GM12891 (cell line): ENCODE results near the gene FAM181A.

ENCODE experiments used
- DNase-seq: peaks from one replicate; pipeline ENCODE4 v3.0.0; 2011; ENCODE audit warnings: low spot score; ENCODE audit not compliant: insufficient read length
- FAIRE-seq: peaks from 2 replicates; lab custom pipeline; 2011; peaks lifted over from hg19 to GRCh38; lab: Jason Lieb, UNC
- PAX5 ChIP-seq: IDR thresholded peaks from 2 replicates; pipeline ENCODE4 v1.6.1; 2011; ENCODE audit warnings: low read length, moderate library complexity, mild to moderate bottlenecking; ENCODE audit not compliant: insufficient read depth, severe bottlenecking
- POLR2A ChIP-seq: IDR thresholded peaks from 2 replicates; pipeline ENCODE4 v1.6.1; 2011; ENCODE audit warnings: low read depth, low read length, control low read depth
- POLR2AphosphoS5 ChIP-seq: IDR thresholded peaks from 2 replicates; pipeline ENCODE4 v1.6.1; 2011; ENCODE audit warnings: low read depth, low read length, control low read depth
- POU2F2 ChIP-seq: IDR thresholded peaks from 2 replicates; pipeline ENCODE4 v1.6.1; 2011; ENCODE audit warnings: low read depth, mild to moderate bottlenecking, control low read depth, low read length, moderate library complexity
- SPI1 ChIP-seq: IDR thresholded peaks from 2 replicates; pipeline ENCODE4 v1.6.1; 2011; ENCODE audit warnings: low read depth, low read length, control low read depth
- TAF1 ChIP-seq: IDR thresholded peaks from 2 replicates; pipeline ENCODE4 v1.6.1; 2011; ENCODE audit warnings: low read depth, low read length, control low read depth

The FAM181A gene

DNA sequence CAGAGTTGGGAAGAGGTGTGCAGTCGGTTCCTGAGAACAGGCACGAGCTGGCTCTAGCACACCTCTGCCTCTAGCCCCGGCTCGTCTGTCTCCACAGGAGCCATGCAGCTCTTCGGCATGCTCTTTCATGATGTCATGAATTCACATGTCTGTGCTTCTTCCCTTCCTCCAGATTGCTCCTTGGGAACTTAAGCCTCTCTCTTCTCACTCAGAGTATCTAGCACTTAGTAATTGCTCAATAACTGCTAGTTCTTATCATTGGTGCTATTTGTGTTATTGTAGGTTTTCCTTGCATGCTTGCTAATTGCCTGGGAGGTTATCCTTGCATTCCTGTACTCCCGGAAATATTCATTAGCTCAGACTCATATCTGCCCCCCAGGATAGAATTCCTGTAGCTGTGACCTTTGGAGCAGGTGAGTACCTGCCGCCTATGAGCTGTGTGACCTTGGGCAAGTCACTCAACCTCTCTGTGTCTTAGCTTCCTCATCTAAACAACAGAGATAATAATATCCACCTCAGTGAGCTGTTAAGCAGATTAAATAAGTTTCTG, 19.5 kb downstream of the FAM181A start:
- TF ChIP-seq POU2F2: no peak
- FAIRE-seq (no peak), DNase-seq (no peak)

DNA sequence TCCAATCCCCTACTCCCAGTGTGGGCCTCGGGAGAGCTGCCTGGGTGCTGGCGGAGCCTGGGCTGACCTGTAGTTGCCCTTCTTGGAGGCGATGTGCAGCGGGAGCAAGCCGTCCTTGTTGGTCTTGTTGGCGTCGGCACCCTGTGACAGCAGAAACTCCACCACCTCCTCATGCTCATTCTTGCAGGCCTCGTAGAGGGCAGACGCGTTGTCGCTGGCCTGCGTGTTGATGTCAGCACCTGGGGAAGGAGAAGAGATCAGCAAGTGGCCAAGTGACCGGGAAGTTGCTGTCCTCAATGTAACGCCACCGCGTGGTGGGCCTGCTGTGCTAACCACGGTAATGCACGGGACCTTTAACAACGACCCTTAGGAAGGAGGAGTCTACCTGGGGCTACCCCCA, 20.1 kb downstream of the FAM181A start:
- DNase-seq: no peak
- FAIRE-seq: no peak
- TF ChIP-seq POU2F2: no peak
- TF ChIP-seq POLR2AphosphoS5: no peak
- TF ChIP-seq SPI1: no peak
- TF ChIP-seq TAF1: no peak
- TF ChIP-seq POLR2A: no peak
- no peak for TF ChIP-seq PAX5

DNA sequence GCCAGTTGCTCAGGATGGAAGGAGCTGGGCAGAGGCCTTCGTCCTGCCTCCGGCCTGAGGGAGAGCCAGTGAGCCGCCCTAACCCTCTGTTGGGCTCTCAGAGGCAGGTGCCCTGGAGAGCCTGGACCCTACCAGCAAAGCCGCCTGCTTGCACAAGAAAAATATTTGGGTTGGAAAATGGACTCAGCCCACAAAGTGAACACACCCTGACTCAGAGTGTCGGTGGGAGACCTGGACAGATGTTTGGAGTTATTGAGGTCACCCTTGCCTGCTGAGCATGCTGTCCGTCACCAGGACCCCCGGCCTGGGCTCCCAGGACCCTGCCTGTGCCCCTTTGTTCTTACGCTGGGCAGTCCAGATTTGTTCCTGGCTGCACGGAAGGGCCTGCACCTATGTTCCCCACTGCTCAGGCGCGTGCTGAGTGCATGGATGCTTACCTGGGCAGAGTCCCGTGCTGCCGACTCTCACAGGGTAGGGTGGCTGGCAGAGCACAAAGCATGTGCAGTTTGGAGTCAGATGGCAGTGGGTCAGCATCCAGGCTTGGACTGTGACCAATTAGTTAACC, 22.4 kb downstream of the FAM181A start:
- FAIRE-seq (no peak), DNase-seq (no peak)
- no peak for TF ChIP-seq POLR2AphosphoS5
- TF ChIP-seq POU2F2: no peak
- no peak for TF ChIP-seq POLR2A
- no peak for TF ChIP-seq TAF1
- no peak for TF ChIP-seq PAX5
- no peak for TF ChIP-seq SPI1

GRCh38 chr14:93950948-93951634, 23.9 kb downstream of the FAM181A start:
- DNase-seq: no peak
- FAIRE-seq: no peak
- TF ChIP-seq POLR2AphosphoS5 (no peak), POU2F2 (no peak), PAX5 (no peak), POLR2A (no peak)

- FAIRE-seq (no peak), DNase-seq (no peak)
- no peak for TF ChIP-seq PAX5
- no peak for TF ChIP-seq TAF1
- no peak for TF ChIP-seq POLR2AphosphoS5
- TF ChIP-seq POU2F2: no peak
- TF ChIP-seq POLR2A: no peak
- no peak for TF ChIP-seq SPI1
Measured at GRCh38 chr14:93951635-93952540, 24.7 kb downstream of the FAM181A start.

- DNase-seq (no peak), FAIRE-seq (no peak)
- no peak for TF ChIP-seq TAF1
- no peak for TF ChIP-seq POU2F2
- TF ChIP-seq PAX5: no peak
- no peak for TF ChIP-seq POLR2A
- no peak for TF ChIP-seq POLR2AphosphoS5
- no peak for TF ChIP-seq SPI1
Measured at GRCh38 chr14:93952829-93953228, 25.7 kb downstream of the FAM181A start.

DNA sequence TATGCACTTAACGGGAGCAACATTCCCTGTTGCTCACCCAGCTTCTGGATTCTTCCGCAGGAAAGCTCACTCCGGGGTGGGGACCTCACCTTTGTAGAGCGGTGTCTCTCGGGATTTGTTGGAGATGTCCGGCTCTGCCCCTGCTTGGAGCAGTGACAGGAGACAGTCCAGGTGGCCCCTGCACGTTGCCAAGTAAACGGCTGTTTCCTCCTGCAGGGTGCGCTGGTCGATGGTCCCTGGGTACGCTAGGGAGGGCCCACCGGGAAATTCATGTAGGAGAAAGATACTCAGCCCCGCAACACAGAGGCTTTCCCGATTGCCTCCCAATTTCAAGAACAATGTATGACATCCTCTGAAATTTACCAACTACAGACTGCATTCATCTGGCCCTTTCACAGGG, 26.1 kb downstream of the FAM181A start:
- DNase-seq (no peak), FAIRE-seq (no peak)
- no peak for TF ChIP-seq POU2F2

- TF ChIP-seq POLR2A (no peak), POU2F2 (no peak), POLR2AphosphoS5 (no peak), SPI1 (no peak), PAX5 (no peak), TAF1 (no peak)
- no peak for DNase-seq
- FAIRE-seq: no peak
Measured at GRCh38 chr14:93953739-93954515, 26.8 kb downstream of the FAM181A start.

DNA sequence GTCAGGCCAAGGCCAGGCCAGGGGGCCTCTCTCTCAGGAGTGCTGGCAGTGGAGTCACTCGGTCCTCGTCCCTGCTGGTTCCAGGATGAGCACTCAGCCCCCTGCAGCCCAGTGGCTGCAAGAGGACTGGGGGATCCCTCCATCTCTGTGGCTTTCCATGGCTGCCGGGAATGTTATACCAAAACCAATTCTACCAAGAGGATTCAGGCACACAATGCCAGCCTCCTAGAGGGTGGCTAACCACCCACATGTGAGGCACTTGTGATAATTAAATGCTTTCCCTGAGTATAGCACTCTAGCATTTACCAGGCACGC, 27.3 kb downstream of the FAM181A start:
- FAIRE-seq (no peak), DNase-seq (no peak)
- TF ChIP-seq SPI1: no peak
- TF ChIP-seq TAF1: no peak
- no peak for TF ChIP-seq POU2F2
